Neural progenitor cell (in vitro differentiated cells): ENCODE results near the gene MAML3. TPM values are rescaled to one million over a fixed set of nuclear protein-coding genes. Genes with fewer than 3 reads are reported as not detected.
"Not testable (repeated sequence)": the region's sequence is repeated elsewhere in the genome, so short reads cannot be mapped to it uniquely, and the experiment has no call there.

Experiments used
- DNase-seq: peaks from one replicate; pipeline ENCODE4 v3.0.0-alpha.2; 2016; ENCODE audit warnings: low spot score
- H2AFZ ChIP-seq: fragments of 200-600 bp; sonication (generic); replicated peaks from 2 replicates; pipeline ENCODE4 v1.6.1; 2016; ENCODE audit warnings: antibody characterized with exemption
- H3F3A ChIP-seq: fragments of 200-600 bp; sonication (generic); 2 replicates; pipeline ENCODE4 v1.6.1; 2016; ENCODE audit warnings: antibody characterized with exemption, low read depth
- H3K27ac ChIP-seq: fragments of 200-600 bp; sonication (generic); 2 replicates; pipeline ENCODE4 v1.5.1; 2016; ENCODE audit warnings: mild to moderate bottlenecking
- H3K27me3 ChIP-seq: fragments of 200-600 bp; sonication (generic); 2 replicates; pipeline ENCODE4 v1.6.1; 2016; ENCODE audit warnings: mild to moderate bottlenecking, moderate library complexity
- H3K36me3 ChIP-seq: fragments of 200-600 bp; sonication (generic); 2 replicates; pipeline ENCODE4 v1.5.1; 2016
- H3K4me1 ChIP-seq: fragments of 200-600 bp; sonication (generic); 2 replicates; pipeline ENCODE4 v1.6.1; 2016; ENCODE audit warnings: mixed run types
- H3K4me2 ChIP-seq: fragments of 200-600 bp; sonication (generic); 2 replicates; pipeline ENCODE4 v1.6.1; 2016
- H3K4me3 ChIP-seq: fragments of 200-600 bp; sonication (generic); 2 replicates; pipeline ENCODE4 v1.5.1; 2016
- H3K79me2 ChIP-seq: fragments of 200-600 bp; sonication (generic); 2 replicates; pipeline ENCODE4 v1.6.1; 2016; ENCODE audit warnings: low read depth
- H3K9ac ChIP-seq: fragments of 200-600 bp; sonication (generic); 2 replicates; pipeline ENCODE4 v1.6.1; 2016
- H3K9me3 ChIP-seq: fragments of 200-600 bp; sonication (generic); 2 replicates; pipeline ENCODE4 v1.5.1; 2016; ENCODE audit warnings: low read depth
- H4K20me1 ChIP-seq: fragments of 200-600 bp; sonication (generic); 2 replicates; pipeline ENCODE4 v1.6.1; 2016; ENCODE audit warnings: low read depth
- H3K27ac Mint-ChIP-seq: 3 replicates; pipeline ENCODE4 v1.8.0; 2021; ENCODE audit warnings: mixed read lengths
- H3K27me3 Mint-ChIP-seq: 2 replicates; pipeline ENCODE4 v1.8.0; 2022; ENCODE audit warnings: low read depth, mild to moderate bottlenecking, inconsistent platforms, moderate library complexity, mixed read lengths; ENCODE audit not compliant: insufficient read depth
- H3K36me3 Mint-ChIP-seq: 3 replicates; pipeline ENCODE4 v1.8.0; 2021; ENCODE audit warnings: mixed read lengths
- H3K4me1 Mint-ChIP-seq: 3 replicates; pipeline ENCODE4 v1.8.0; 2021; ENCODE audit warnings: mixed read lengths
- H3K4me3 Mint-ChIP-seq: 3 replicates; pipeline ENCODE4 v1.8.0; 2021; ENCODE audit warnings: mild to moderate bottlenecking, moderate library complexity, mixed read lengths
- H3K9me3 Mint-ChIP-seq: 3 replicates; pipeline ENCODE4 v1.8.0; 2020; ENCODE audit warnings: mixed read lengths
- EZH2 ChIP-seq: fragments of 200-600 bp; sonication (generic); IDR thresholded peaks from 2 replicates; pipeline ENCODE4 v1.6.1; 2017; ENCODE audit warnings: antibody characterized with exemption, mild to moderate bottlenecking, moderate library complexity
- EZH2phosphoT487 ChIP-seq: fragments of 200-600 bp; sonication (generic); IDR thresholded peaks from 2 replicates; pipeline ENCODE4 v1.6.1; 2017; ENCODE audit warnings: antibody characterized with exemption
- total RNA-seq: library from RNA; depleted of rRNA; stranded (reverse); fragments of >200 nt; gene quantifications from 2 replicates; pipeline ENCODE4 v1.2.3, GENCODE V29; 2015; ENCODE audit warnings: low replicate concordance
- TF ChIP-seq, protein P1 (sequence below): fragments of 200-600 bp; sonication (generic); IDR thresholded peaks from 2 replicates; pipeline ENCODE4 v1.5.1; 2017; ENCODE audit warnings: antibody characterized with exemption, mild to moderate bottlenecking

Gene MAML3
- total RNA-seq, 1 donor from 2014 or later, result 14.4 TPM

DNA sequence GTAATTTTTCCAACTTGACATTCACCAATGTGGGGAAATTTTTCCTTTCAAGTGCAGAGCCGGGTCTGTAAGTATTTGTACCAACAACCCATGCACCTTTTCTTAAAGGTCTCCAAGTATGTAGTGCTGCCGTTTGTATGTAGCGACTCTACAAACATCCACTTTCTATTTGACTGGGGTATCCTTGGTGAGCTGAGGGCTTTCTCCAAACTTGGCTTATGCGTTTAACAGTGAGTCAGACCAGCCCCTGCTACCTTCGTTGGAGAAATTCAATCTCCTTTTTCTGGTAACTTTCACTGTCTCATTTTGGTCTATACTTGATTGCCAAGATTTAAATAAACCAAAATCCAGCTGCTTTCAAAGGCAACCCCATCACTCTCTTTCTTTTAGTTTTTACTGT, 453.4 kb downstream of the MAML3 start:
- peaks cover 16% of the 10 kb centered on the region for H3K36me3 Mint-ChIP-seq
- H3F3A ChIP-seq, result no peaks in the 10 kb centered on the region
- H3K4me3 ChIP-seq, result no peak overlapping the region
- no peak overlapping the region for H3K27ac Mint-ChIP-seq
- no peak overlapping the region for H3K4me3 Mint-ChIP-seq
- no peaks in the 10 kb centered on the region for H3K27me3 ChIP-seq
- H3K9ac ChIP-seq, result no peak overlapping the region
- no peak overlapping the region for H3K27ac ChIP-seq
- no peaks in the 10 kb centered on the region for H3K36me3 ChIP-seq
- no peak overlapping the region for H3K4me2 ChIP-seq
- TF ChIP-seq, protein P1, sequence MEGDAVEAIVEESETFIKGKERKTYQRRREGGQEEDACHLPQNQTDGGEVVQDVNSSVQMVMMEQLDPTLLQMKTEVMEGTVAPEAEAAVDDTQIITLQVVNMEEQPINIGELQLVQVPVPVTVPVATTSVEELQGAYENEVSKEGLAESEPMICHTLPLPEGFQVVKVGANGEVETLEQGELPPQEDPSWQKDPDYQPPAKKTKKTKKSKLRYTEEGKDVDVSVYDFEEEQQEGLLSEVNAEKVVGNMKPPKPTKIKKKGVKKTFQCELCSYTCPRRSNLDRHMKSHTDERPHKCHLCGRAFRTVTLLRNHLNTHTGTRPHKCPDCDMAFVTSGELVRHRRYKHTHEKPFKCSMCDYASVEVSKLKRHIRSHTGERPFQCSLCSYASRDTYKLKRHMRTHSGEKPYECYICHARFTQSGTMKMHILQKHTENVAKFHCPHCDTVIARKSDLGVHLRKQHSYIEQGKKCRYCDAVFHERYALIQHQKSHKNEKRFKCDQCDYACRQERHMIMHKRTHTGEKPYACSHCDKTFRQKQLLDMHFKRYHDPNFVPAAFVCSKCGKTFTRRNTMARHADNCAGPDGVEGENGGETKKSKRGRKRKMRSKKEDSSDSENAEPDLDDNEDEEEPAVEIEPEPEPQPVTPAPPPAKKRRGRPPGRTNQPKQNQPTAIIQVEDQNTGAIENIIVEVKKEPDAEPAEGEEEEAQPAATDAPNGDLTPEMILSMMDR, result no peak
- TF ChIP-seq EZH2phosphoT487 (no peak), EZH2 (no peak)
- H4K20me1 ChIP-seq, result no peaks in the 10 kb centered on the region
- H3K79me2 ChIP-seq, result no peaks in the 10 kb centered on the region
- peaks cover 2% of the 10 kb centered on the region for H3K27me3 Mint-ChIP-seq
- no peaks in the 10 kb centered on the region for H3K4me1 Mint-ChIP-seq
- DNase-seq, result no peak
- H3K9me3 ChIP-seq, result no peaks in the 10 kb centered on the region
- H3K4me1 ChIP-seq, result no peaks in the 10 kb centered on the region
- no peak overlapping the region for H2AFZ ChIP-seq
- peaks cover 7% of the 10 kb centered on the region for H3K9me3 Mint-ChIP-seq

DNA sequence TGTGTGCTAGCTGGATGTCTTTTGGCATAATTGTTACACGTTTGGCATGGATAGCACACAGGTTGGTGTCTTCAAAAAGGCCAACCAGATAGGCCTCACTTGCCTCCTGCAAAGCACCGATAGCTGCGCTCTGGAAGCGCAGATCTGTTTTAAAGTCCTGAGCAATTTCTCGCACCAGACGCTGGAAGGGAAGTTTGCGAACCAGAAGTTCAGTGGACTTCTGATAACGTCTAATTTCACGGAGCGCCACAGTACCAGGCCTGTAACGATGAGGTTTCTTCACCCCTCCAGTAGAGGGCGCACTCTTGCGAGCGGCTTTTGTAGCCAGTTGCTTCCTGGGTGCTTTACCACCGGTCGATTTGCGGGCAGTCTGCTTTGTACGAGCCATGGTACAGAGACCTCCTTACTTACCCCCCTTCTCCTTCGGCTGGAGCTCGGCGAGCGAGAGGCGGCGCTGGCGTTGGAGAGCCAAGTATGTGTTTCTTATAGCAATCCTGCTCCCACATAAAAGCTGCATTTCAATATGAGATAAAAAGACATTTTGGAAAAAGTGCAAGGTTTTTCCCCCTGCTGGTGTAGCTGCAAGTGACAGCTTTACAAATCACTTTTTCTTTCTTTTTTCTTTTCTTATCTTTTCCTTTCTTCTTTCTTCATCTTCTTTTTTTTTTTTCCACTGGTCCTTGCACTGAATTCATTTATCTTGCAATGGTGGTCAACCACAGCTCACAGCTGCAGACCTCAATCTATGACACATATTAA, 455.6 kb downstream of the MAML3 start:
- not testable (repeated sequence) for H3K4me1 Mint-ChIP-seq, H3K9me3 ChIP-seq, H3K27ac ChIP-seq, H3K27me3 ChIP-seq, H3K27me3 Mint-ChIP-seq, H3F3A ChIP-seq, H4K20me1 ChIP-seq, H3K27ac Mint-ChIP-seq, H3K36me3 Mint-ChIP-seq, H3K9me3 Mint-ChIP-seq, H3K4me3 ChIP-seq, H3K4me2 ChIP-seq, H3K79me2 ChIP-seq, H3K9ac ChIP-seq, H3K4me3 Mint-ChIP-seq, H3K36me3 ChIP-seq, DNase-seq, H2AFZ ChIP-seq, H3K4me1 ChIP-seq
- TF ChIP-seq, protein P1, result peak; percentile 16

DNA sequence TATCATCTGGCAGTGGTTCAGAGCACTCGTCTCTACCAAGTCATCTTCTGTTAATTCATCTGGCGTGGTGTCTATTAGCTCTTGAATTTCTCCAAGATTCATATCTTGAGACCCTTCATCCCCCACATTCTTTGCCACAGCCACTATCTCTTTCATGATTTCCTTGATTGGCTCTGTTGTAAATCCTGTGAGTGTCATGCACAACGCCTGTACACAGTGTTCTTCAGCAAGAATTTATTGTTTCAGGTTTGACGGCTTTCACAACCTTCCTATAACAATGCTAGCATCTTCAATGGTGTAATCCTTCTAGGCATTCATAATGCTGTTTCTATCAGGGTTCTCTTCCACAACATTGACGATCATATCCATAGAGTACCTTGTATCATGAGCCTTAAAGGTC, 457.5 kb downstream of the MAML3 start:
- Mint-ChIP-seq H3K36me3 (peaks cover 4% of the 10 kb centered on the region), H3K4me1 (peaks cover 3% of the 10 kb centered on the region), H3K27me3 (peaks cover 6% of the 10 kb centered on the region), H3K27ac (no peak overlapping the region), H3K9me3 (peaks cover 3% of the 10 kb centered on the region), H3K4me3 (no peak overlapping the region)
- DNase-seq, result no peak
- Histone ChIP-seq H4K20me1 (no peaks in the 10 kb centered on the region), H3K9ac (no peak overlapping the region), H3K27me3 (no peaks in the 10 kb centered on the region), H3K4me2 (no peak overlapping the region), H3K36me3 (no peaks in the 10 kb centered on the region), H3K4me3 (no peak overlapping the region), H3K79me2 (no peaks in the 10 kb centered on the region), H3K27ac (no peak overlapping the region), H3F3A (no peaks in the 10 kb centered on the region), H2AFZ (no peak overlapping the region), H3K9me3 (no peaks in the 10 kb centered on the region), H3K4me1 (no peaks in the 10 kb centered on the region)
- no peak for TF ChIP-seq EZH2phosphoT487

DNA sequence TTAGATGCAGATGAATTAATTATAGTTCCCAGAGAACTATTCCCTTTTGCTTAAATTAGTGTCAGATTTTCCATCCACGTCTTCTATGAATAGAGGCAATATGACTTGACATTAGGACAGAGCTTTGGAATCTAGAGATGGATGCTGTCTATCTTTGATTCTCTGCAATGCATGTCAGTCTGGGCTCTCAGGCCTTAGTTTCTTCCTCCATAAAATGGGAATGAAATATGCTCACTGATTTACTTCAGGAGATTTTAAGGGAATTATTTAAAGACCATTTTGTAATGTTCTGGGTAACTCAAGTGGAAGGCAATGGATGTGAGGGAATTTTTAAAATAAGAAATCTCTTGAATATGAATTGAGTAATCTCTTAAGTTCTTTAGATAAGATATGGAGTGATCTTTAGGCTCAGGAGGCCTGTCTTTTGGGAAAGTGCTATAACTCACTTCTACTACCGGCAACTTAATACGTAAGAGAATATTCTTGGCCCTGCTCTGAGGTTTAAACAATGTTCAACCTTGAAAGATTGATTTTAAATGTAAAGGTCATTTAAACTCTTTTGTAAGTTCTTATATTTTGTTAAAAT, 459.4 kb downstream of the MAML3 start:
- H3K27ac Mint-ChIP-seq, result no peak overlapping the region

More for the DNA sequence above, 459.4 kb downstream of the MAML3 start:
- Histone ChIP-seq H3K27ac (no peak overlapping the region), H3K4me2 (no peak overlapping the region), H3K4me3 (no peak overlapping the region), H2AFZ (no peak overlapping the region), H3K27me3 (no peaks in the 10 kb centered on the region), H3K36me3 (no peaks in the 10 kb centered on the region), H3F3A (no peaks in the 10 kb centered on the region), H4K20me1 (no peaks in the 10 kb centered on the region), H3K79me2 (no peaks in the 10 kb centered on the region), H3K9ac (no peak overlapping the region), H3K9me3 (no peaks in the 10 kb centered on the region), H3K4me1 (no peaks in the 10 kb centered on the region)
- peaks cover 6% of the 10 kb centered on the region for H3K4me1 Mint-ChIP-seq
- no peak for TF ChIP-seq EZH2
- peaks cover 4% of the 10 kb centered on the region for H3K36me3 Mint-ChIP-seq
- no peak overlapping the region for H3K4me3 Mint-ChIP-seq
- no peak for DNase-seq
- H3K27me3 Mint-ChIP-seq, result peaks cover 12% of the 10 kb centered on the region
- H3K9me3 Mint-ChIP-seq, result peaks cover 3% of the 10 kb centered on the region
